AG09319 (cell line): ENCODE data around the gene SRRM2.

Source experiments
- DNase-seq: peaks from one replicate; pipeline ENCODE4 v3.0.0-alpha.2; 2010; ENCODE audit warnings: low read depth; ENCODE audit errors: extremely low read depth
- CTCF ChIP-seq: IDR thresholded peaks from 2 replicates; pipeline ENCODE4 v1.5.1; 2011; ENCODE audit warnings: low read depth, mild to moderate bottlenecking, inconsistent platforms, low read length, moderate library complexity

Gene SRRM2

DNA sequence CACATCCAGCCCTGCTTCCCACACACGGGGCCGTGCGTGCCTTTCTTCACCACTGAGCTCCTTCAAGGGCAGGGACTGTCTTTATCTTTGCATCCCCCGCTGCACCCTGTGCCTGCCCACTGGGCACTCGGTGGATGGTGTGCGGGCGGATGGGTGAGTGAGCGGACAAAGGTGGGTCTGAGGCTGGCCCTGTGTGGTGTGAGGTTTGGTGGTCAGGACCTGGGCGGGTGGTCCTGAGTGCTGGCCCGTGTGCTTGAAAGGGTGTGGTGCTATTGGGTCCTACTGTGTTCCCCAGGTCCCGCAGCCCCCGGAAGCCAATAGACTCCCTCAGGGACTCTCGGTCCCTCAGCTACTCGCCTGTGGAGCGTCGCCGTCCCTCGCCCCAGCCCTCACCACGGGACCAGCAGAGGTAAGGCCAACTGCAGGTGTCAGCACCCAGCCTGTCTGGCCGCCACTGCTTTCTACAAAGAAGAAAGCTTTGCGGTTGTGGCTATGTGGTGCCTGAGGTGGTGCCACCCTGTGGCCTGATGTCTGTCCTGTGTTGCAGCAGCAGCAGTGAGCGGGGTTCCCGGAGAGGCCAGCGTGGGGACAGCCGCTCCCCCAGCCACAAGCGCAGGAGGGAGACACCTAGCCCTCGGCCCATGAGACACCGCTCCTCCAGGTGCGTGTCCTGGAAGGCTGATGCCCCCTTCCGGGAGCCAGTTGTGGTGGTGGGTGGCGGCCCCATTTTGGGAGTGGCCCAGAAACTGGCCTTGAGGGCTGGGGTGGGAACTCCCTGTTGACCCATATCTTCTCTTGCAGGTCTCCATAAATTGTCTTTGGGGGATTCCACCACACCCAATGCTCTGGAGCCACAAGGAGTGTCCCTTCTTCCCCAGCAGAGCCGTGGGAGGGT lies 17.9 kb downstream of the SRRM2 start:
- no peak for DNase-seq

DNA sequence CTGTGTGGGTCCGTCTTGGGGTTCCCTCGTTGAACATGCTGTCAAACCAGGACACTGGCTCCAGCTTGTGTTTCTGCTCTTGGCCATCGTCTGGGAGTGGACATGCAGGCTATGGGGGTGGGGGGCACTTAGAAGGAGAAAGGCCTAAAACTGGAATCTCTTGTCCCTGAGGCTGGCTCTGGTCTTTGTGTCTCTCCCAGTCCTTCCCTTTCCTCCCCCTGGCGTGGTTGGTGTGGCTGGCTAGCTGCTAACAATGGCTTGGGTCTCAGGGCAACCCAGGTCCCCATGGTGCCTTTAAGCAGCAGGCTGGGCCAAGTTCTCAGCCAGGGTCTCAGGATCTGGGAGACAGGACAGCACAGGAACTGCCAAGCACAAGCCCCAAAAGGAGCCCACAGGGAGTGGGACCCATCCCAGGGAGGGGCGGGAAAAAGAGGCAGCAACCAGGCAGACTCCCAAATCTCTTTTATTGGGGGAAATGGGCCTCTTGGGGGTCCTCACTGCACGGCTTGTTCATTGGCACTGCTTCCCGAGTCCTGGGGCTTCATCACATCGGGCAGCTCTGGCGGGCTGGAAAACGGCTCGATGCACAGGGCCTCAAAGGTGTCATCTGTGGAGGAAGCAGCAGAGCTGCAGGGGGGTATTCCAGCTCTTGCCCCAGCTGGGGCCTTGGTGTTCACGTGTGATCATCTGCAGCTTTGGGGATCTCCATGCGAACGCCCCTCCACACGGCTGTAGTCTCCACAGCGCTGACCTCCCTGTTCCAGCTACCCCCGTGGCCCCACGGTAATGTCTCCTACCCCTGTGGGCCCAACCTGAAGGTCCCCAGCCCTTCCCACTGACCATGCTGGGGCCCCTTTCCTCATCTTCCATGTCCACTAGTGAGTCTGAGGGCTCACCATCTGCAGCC lies 19.3 kb downstream of the SRRM2 start:
- TF ChIP-seq CTCF, result no peak
- DNase-seq, result no peak

More for the DNA sequence above, 17.9 kb downstream of the SRRM2 start:
- TF ChIP-seq CTCF, result no peak; the same call in 1 of the 2 replicates

DNA sequence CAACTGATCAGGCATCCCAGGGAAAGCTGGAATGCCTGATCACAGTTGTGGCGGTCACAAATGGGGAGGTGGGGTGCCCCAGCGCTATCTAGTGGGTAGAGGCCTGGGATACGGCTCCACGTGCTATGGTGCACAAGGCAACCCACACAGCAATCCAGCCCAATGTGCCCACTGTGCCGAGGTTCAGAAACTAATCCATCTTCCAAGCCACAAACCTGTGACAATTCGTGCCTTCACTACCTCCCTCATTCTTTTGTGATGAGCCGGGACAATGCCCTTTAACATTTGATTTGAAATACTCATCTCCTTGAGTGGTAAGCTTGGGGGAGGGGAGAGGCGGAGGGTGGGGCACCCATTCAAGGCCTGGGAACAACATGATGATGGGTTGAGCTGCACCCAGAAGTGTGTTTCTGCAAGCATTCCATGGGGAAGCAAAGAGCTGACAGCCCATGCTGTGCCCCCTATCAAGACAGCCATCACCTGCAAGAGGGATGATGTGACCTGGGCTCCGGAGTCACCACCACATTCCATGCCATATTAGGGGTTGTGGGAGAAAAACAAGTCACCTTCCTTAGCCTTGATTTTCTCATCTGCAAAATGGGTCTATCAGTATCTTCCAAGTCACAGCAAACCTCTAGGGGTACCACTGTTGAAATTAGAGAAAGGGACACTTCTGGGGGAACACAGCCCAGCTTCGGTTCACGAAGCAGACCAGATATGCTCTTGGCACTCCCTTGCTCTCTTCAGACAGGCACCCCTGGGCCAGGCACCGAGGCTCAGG lies 20.9 kb downstream of the SRRM2 start:
- DNase-seq, result no peak
- no peak for TF ChIP-seq CTCF

DNA sequence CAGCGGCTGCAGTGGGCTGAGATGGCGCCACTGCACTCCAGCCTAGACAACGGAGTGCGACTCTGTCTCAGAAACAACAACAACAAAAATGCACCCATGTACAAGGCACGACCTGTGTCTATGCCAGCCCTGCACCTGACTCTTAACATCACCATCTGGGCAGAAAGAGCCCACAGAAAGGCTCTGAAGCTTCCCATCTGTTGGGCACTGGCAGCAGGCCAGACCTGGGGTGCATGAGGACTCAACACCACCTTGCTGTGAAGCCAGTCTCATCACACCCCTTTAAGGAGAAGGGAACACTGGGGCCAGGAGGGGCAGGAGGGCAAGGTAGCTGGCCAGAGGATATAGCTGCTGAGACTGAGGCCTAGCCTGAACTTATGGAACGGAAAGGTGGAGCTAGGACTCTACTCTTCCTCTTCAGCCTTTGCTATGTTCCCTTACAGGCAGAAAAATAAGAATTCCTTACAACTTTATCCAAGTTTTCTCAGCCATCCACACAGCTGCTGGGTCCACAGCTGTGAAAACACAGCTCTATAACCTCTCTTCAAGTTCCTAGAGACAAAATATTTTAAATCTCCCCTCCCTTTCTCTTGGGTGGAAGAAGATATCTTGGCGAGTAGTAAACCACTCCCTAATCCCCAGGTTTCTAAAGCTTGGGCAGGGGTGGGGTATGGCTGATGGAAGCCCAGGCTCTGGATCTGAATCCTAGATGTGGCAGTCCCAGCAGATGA lies 21.9 kb downstream of the SRRM2 start:
- no peak for TF ChIP-seq CTCF

GRCh38 chr16:2775131-2775716 lies 22.8 kb downstream of the SRRM2 start:
- TF ChIP-seq CTCF, result no peak

More for the DNA sequence above, 21.9 kb downstream of the SRRM2 start:
- DNase-seq, result no peak

GRCh38 chr16:2775765-2776499 lies 23.5 kb downstream of the SRRM2 start:
- TF ChIP-seq CTCF, result no peak
- no peak for DNase-seq

More at GRCh38 chr16:2775131-2775716, 22.8 kb downstream of the SRRM2 start:
- DNase-seq, result no peak
